Astrocyte of the hippocampus (primary cell): ENCODE data around the gene TAOK1.
"Not testable (repeated sequence)": the region's sequence is repeated elsewhere in the genome, so short reads cannot be mapped to it uniquely, and the experiment has no call there.

Experiments used
- DNase-seq: peaks from one replicate; pipeline ENCODE4 v3.0.0; 2011; ENCODE audit warnings: low read depth, low spot score

TAOK1 gene

DNA sequence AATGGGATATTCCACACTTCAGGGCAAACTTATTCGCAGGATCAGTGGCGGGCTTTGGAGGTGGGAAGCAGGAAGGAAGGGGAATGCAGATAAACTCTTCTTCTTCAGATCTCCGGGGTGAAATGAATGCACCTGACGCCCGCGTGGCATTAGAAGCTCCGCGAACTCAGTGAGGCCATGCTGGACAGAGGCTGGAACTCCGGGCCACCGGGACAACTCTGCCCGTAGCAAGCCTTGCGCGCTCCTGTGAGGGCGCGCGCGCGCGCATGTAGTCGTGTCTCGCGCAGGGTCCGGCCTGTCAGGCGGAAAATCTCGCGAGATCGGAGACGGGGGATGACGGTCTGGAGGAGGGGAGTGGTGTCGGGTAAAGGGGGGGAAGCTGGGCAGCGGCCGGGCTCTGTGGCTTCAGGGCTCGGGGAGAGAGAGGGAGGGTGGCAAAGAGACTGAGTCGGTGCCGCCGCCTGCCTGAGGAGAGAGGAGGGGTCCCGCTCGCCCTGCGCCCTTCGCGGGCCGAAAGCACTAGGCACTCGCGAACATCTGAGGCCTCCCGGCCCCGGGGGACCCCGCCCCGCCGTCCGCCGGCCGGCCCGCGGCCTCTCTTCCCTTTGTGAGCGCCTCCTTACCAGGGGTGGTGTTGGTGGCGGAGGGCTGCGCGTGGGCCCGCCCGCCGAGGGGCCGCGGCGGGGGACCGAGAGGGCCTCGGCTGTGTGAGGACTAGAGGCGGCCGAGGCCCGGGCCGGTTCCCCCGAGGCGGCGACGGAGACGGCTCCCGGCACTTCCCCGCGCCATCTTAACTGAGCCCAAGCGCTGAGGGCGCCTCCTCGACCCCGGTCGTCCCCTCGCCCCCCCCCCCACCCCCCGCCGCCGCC lies at the start of gene TAOK1:
TAOK1 (plus strand) TSS at position 382 of the 869 bp plus-strand sequence. CDS start 61,186 bp downstream, outside the sequence.
- DNase-seq: peak; percentile 100

DNA sequence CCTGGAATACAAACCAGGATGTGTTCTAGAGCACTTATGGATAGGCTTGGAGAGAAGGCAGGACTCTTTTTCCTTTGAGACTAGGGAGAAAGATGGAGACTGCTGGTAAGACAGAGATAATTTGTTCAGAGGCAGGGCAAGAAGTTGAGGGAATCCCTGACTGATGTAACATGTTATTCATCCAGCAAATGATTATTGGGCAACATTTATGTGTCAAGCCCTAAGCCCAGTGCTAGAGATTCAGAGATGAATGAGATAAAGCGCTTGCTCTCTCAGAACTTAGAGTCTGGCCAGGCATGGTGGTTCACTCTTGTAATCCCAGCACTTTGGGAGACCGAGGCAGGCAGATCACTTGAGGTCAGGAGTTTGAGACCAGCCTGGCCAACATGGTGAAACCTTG lies 48.4 kb upstream of the TAOK1 start:
- DNase-seq: no peak

DNA sequence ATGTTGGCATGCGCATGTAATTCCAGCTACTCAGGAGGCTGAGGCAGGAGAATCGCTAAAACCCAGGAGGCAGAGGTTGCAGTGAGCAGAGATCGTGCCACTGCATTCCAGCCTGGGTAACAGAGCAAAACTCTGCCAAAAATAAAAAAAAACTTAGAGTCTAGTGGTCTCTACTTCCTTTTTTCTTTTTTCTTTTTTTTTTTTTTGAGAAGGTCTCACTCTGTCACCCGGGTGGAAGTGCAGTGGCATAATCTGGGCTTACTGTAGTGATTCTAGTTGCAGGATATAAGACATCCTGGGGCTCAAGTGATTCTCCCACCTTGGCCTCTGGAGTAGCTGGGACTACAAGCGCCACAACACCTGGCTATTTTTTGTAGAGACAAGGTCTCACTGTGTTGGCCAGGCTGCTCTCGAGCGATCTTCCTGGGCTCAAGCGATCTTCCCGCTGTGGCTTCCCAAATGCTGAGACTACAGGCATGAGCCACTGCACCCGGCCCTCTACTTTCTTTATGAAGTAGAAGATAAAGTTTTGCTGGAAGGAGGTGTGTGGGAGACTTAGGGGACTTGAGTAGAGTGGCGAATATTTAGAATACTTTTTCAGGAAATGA lies 47.9 kb upstream of the TAOK1 start:
- no peak for DNase-seq

DNA sequence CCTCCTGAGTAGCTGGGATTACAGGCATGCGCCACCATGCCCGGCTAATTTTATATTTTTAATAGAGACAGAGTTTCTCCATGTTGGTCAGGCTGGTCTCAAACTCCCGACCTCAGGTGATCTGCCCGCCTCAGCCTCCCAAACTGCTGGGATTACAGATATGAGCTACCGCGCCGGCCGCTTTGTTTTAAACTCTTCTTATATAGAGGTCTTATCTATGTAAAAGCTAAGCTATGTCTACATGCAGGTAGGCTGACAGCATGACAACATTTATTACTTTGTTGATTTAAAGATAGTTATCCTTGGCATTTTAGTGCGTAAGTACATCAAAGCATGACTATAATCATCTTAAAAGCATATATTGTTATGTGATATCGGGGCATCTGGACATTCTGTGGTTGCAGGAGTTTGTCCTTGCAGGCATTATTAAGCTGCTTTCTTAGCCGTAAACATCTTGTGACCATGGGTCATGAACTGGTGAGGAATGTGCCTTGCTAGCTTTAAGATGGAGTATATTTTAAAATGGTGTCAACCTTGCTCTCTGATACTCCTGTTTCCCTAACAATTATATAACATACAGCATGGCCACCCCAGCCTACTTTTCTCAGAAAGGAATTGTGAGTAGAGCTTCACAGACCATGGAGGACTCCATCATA lies 45.8 kb upstream of the TAOK1 start:
- no peak for DNase-seq

DNA sequence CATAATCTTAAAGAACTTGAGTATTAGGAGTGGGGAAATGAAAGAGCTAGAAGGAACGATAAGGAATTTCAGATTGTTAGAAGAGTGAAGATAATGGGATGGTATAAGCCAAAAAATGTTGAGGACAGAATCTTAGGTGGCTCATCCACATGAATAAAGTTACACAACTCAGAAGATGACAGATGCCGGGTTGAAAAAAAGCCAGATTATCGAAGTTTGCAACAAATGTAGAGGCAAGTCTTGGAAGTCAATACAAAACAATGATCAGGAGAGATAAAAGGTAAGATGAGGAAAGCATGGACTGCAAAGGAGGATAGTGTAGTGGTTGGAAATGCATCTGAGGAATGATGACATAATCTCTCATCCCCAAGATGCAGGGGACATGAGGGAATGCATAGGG lies 45.1 kb upstream of the TAOK1 start:
- DNase-seq: no peak

DNA sequence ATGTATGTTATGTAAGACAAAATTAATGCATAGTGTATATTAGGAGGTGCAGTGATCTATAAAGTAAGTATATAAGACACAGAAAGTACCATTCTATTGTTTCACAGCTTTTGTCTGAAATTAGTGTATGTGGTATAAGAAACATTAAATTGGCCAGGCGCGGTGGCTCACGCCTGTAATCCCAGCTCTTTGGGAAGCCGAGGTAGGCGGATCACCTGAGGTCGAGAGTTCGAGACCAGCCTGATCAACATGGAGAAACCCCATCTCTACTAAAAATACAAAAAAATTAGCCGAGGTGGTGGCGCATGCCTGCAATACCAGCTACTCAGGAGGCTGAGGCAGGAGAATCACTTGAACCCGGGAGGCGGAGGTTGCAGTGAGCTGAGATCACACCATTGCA lies 44.7 kb upstream of the TAOK1 start:
- DNase-seq: not testable (repeated sequence)

DNA sequence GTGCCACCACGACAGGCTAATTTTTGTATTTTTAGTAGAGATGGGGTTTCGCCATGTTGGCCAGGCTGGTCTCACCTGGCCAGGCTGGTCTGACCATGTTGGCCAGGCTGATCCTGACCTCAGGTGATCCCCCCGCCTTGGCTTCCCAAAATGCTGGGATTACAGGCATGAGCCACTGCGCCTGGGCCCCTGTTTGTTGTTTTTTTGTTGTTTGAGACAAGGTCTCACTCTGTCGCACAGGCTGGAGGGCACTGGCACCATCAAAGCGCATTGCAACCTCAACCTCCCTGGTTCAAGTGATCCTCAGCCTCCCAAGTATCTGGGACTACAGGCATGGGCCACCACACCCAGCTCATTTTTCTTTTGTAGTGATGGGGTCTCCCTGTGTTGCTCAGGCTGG lies 43.7 kb upstream of the TAOK1 start:
- no peak for DNase-seq

DNA sequence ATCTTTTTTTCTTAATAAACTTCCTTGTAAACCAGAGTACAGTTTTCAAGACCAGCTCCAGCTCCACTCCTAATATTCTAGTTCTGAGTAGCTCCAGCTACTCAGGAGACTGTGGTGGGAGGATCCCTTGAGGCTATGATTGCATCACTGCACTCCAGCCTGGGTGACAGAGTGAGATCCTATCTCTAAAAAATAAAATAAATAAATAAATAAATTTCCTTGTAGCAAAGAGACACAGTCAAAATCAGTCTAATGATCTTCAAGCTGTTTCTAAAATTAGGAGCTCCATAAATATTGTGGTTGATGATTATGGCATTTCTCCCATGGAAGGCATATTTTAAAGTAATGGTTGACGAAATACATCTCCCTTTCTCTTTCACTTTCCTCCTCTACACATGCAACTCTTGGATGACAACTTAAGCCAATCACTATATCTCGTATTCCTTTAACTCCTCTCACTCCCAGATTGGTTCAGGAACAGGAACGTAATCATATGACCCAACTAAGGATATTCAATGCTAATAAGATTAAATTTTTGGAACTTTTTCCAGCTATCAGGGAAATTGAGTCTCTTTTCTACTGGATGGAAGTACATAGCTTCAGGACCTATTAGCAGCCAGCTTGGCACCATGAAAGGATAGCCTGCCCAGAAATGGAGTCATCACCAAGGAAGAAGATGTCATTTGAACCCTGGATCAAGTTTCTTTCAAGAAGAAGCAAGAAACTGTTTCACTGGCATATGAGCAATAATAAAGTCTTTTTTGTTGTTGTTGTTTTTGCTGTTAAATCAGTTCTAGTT lies 42.1 kb upstream of the TAOK1 start:
- no peak for DNase-seq

DNA sequence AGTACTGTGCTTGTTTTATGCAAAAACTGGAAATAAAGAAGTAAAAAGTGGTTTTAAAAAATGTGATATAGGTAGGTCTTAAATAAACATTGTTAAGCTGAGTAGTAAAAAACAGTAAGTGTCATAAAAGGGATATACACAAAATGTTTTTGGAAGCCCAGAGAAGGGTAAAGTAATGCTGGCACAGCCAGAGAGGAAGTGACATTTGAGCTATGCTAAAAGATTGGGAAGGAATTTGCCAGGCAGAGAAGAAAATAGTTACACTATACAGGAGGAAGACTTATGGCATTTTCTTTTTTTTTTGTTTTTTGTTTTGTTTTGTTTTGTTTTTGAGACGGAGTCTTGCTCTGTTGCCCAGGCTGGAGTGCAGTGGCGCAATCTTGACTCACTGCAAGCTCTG lies 40.8 kb upstream of the TAOK1 start:
- DNase-seq: no peak

DNA sequence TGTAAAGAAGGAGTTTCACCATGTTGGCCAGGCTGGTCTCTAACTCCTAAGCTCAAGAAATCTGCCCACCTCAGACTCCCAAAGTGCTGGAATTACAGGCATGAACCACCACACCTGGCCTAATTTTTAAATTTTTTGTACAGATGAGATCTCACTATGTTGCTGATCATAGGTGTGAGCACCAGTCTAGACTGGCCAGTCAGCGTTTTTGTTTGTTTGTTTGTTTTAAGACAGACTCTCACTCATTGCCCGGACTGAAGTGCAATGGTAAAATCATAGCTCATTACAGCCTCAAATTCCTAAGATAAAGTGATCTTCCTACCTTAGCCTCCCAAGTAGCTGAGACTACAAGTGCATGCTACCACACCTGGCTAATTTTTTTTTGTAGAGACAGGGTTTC lies 38.0 kb upstream of the TAOK1 start:
- no peak for DNase-seq

DNA sequence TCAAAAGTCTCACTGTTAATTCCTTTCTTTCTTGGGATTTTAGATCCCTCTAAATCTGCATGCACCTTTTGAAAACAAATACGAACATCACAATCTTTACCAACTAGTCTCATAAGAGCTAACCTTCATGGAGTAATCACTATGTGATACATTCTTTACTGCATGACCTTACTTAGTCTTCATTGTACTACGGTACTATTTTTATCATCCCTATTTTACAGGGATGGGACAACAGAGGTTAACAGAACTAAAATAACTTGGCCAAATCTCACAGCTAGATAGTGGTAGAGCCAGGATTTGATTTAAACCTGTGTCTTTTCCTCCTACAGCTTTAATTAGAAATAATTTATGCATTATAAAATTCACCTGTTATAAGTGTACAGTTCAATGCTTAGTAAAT lies 32.9 kb upstream of the TAOK1 start:
- no peak for DNase-seq

DNA sequence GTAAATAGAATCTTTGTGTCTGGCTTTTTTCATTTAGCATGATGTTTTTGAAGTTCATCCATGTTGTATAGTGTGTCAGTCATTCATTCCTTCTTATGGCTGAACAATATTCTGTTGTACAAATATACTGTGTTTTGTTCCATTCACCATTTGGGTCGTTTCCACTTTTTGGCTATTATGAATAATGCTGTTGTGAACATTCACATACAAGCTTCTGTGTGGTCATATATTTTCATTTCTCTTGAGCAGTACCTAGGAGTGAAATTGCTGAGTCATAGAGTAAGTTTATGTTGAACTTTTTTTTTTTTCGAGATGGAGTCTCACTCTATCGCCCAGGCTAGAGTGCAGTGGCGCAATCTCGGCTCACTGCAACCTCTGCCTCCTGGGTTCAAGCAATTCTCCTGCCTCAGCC lies 32.3 kb upstream of the TAOK1 start:
- no peak for DNase-seq

DNA sequence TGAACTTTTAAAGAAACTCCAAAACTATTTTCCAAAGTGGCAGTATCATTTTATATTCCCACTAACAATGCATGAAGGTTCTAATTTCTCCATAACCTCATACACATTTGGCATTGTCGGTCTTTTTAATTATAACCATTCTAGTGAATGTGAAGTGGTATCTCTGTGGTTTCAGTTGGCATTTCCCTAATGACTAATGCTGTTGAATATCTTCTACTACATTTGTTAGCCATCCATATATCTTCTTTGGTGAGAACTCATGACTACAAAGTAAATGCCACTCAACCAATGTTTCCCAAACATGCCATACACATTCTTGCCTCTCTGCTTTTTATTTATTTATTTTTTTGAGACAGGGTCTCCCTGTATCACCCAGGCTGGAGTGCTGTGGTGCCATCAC lies 31.7 kb upstream of the TAOK1 start:
- peak; percentile 46 for DNase-seq

DNA sequence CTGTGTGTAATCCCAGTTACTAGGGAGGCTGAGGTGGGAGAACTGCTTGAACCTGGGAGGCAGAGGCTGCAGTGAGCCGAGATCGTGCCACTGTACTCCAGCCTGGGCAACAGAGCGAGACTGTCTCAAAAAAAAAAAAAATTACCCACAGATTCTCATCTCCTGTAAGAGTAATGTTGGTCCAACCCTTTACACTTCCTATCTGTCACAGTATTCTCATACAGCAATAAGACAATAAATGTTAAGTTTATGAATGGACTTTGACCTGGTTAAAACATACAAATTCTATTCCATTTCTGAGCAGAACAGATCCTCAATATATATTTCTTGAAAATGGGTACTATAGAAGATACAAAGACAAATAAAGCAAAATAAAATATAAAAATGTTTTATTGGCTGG lies 30.4 kb upstream of the TAOK1 start:
- DNase-seq: no peak

DNA sequence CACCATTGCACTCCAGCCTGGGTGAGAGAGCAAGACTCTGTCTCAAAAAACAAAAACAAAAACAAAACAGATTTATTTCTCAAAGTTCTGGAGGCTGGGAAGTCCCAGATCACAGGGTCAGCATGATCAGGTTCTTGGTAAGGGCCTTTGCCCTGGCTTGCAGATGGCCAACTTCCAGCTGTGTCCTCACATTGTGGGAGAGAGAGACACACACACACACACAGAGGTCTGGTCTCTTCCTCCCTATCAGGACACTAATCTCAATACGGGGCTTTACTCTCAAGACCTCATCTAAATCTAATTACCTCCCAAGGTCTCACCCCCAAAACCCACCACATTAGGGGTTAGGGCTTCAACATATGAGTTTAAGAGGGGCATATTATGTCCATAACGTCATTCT lies 26.4 kb upstream of the TAOK1 start:
- DNase-seq: no peak

DNA sequence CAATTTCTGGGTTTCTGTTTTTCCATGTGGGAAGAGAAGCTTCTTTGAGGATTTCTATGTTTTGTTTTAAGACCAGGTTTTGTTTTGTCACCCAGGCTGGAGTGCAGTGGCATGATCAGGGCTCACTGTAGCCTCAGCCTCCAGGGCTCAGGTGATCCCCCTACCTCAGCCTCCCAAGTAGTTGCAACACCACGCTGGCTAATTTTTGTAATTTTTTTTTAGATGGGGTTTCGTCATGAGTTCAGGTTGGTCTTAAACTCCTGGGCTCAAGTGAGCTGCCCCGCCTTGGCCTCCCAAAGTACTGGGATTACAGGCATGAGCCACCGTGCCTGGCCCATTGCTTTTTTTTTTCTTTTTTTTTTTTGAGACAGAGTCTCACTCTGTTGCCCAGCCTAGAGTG lies 25.5 kb upstream of the TAOK1 start:
- DNase-seq: no peak

DNA sequence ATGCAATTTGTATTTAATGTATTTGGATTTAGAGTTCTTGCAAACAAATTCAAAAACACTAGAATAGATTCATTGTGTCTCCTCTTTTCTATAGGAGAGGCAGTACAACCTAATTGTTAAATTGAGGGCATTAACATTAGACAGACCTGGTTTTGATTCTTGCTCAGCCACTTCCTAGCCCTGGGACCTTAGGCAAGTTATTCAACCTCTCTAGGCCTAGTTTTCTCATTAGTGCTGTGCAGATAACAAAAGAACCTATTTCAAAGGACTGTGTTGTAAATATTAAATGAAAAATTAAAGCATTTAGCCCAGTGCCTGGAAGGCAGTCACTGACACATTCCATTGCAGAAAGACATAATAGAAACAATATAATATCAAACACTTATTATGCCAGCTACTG lies 22.0 kb upstream of the TAOK1 start:
- no peak for DNase-seq

DNA sequence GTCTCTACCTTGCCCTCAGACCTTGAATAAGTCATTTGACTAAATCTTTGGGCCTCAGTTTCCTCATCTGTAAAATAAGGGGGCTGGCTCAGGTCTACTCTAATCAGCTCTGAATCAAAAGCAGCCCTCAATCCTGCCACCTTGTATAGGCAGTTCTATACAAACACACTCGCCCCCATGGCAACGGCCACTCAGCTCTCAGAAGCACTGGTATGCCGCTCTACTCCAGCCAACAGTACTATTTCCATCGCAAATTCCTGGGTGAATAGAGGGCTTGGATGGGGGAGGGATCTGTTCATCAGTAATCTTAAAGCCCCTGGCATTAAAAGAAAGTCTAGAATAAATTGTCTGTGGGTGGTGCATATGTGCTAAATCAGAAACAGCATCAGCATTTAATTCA lies 21.2 kb upstream of the TAOK1 start:
- DNase-seq: peak; percentile 86

DNA sequence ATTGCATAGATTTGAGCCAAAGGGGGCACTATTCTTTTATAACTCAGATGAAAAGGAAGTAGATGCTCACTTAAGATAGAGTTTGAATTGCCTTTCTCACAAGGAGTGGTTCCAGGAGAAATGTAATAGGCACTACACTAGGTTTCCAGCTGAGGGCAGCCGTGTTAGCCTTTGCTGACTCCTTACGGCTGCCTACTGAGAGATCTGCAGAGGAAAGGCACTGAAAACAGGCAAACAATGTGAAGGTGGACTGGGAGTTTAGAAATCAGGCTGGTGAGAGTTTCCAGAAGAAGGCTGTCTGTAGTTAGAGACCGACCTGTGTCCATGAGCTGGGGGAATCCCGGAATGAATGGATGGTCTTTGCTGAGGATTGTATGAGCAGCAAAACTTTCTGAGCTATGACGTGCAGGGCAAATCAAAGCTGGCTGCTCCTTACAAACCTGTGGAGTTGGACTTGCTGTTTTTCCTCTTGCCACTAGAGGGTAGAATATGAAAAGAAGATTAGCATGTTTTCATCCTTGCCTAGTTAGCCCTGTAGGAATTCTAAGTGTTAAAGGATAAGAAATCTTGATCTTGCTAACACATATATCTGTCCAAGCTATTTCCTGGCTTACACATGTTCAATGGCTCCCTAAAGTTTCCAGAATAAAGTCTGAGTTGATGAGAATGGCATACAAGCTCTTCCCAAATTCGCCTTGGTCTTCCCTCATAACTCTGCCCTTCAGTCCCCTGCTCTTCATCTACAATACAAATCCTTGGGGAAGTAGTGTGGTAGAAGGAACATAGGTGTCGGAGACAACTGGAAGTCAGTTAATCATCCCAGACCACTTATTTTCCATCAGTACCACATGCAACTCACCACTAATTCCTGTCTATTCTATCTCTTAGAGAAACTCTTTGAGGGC lies 20.1 kb upstream of the TAOK1 start:
- DNase-seq: peak; percentile 90

DNA sequence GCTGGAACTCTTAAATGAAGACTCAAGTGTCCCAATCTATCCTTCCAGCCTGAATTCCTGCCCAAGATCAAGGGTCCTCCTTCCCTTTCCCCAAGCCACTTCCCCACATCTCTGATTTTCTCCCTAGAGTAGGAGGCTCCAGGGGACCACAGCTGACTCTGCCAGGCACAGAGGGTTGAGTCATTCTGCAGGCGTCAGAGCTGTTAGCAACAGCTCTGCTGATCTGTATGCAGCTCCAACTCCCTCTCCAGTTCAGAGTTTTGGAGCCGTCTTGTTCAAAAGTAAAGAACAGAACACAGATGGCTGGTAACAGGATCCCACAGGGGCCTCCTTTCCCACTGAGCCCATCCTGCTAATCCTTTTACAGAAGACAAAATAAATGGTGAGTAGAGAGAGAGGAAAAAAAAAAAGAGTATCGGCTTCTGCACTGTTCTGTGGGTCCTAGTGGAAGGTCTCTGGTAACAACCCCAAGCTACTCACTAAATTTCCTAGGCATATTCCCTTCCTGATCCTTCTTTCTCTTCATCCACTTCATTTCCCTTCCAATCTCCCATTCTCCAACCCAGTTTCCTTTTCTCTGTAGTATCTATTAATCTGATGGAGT lies 13.4 kb upstream of the TAOK1 start:
- peak; percentile 92 for DNase-seq

DNA sequence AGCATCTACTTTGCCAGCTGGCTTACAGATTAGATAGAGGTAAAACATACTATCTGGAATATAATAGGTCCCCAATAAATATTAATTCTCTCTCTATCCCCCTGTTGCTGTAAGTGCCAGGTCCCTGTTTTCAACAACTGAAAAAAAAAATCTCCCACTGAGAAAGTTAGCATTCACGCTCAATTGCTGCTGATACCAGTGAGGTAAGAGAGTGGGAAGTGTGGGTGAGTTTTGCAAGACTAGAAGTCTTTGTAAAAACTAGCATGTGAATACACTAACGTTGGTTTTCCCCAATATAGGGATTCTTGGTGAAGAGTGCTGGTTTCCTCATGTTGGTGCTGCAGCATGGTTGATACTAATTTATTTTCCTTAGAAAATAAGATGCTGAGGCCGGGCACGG lies 11.7 kb upstream of the TAOK1 start:
- DNase-seq: no peak
